Heart right ventricle (tissue), 16 donors: ENCODE results near the gene CENATAC. TPM values are rescaled to one million over a fixed set of nuclear protein-coding genes. Genes with fewer than 3 reads are reported as not detected.

Source experiments
- ATAC-seq, 8 donors: fragments of 200-7000 bp; cut with Tn5 transposase; one replicate each; pipeline ENCODE4 v1.9.1; 2020; ENCODE audit warnings: mild to moderate bottlenecking in 8 of 8, moderate library complexity in 8 of 8, moderate number of reproducible peaks in 1 of 8
- DNase-seq, 2 donors: peaks; one replicate each; pipeline ENCODE4 v3.0.0-alpha.2; 2020
- H3K27ac ChIP-seq, 10 donors: fragments of 200-600 bp; sonication (generic) in 2 of 10; one replicate each; pipeline versions ENCODE4 v1.5.0 to v1.8.0; 2020 to 2022; ENCODE audit warnings: mild to moderate bottlenecking in 3 of 10
- H3K27me3 ChIP-seq, 7 donors: fragments of 200-600 bp; one replicate each; pipeline ENCODE4 v1.8.0; 2021 to 2022; ENCODE audit warnings: mild to moderate bottlenecking in 2 of 7
- H3K36me3 ChIP-seq, 9 donors: fragments of 200-600 bp; sonication (generic) in 1 of 9; one replicate each; pipeline versions ENCODE4 v1.5.0 to v1.8.0; 2020 to 2022; ENCODE audit warnings: mild to moderate bottlenecking in 2 of 9
- H3K4me1 ChIP-seq, 9 donors: fragments of 200-600 bp; sonication (generic) in 1 of 9; one replicate each; pipeline versions ENCODE4 v1.5.0 to v1.8.0; 2020 to 2022; ENCODE audit warnings: mild to moderate bottlenecking in 4 of 9
- H3K4me3 ChIP-seq, 10 donors: fragments of 200-600 bp; sonication (generic) in 2 of 10; one replicate each; pipeline versions ENCODE4 v1.5.0 to v1.8.0; 2020 to 2022; ENCODE audit warnings: mild to moderate bottlenecking in 7 of 10, moderate library complexity in 2 of 10
- H3K9me3 ChIP-seq, 11 donors: fragments of 200-600 bp in 10 of 11; sonication (generic) in 2 of 11; one replicate each; pipeline versions ENCODE4 v1.5.0 to v1.8.0; 2013 to 2022; ENCODE audit warnings: mild to moderate bottlenecking in 2 of 11, control low read depth in 1 of 11, moderate library complexity in 1 of 11
- WGBS, 2 donors: extraction: QIAGEN DNeasy Blood & Tissue Kit; methylation state at CpG; one replicate each; pipeline ENCODE4 v1.1.7; 2013; ENCODE audit warnings: inconsistent platforms in 1 of 2; 5-methylcytosine and 5-hydroxymethylcytosine counted together
- intact Hi-C, 10 donors: fragments of 100-400 bp; cut with DNase I; formaldehyde crosslinking; loops; one replicate each; pipeline versions ENCODE4 v1.11.1 to v1.14.2; 2022
- polyA plus RNA-seq, 2 donors: library from polyadenylated mRNA; stranded (reverse); fragments of 200-250 nt; gene quantifications; one replicate each; pipeline ENCODE4 v1.2.3, GENCODE V29; 2013
- total RNA-seq, 10 donors: library from RNA; stranded (reverse); fragmentation: NEBNext Ultra II Directional in 3 of 10; extraction: Animal tissue kit (Norgen Biotek cat#: 25700) in 3 of 10; gene quantifications; one replicate each; pipeline versions ENCODE4 v1.2.1 to v1.2.4, GENCODE V29; 2021 to 2023
- TF ChIP-seq, protein P1 (sequence below), 9 donors: fragments of 200-600 bp; sonication (generic) in 2 of 9; IDR thresholded peaks; one replicate each; pipeline versions ENCODE4 v1.5.0 to v1.8.0; 2021 to 2022; ENCODE audit warnings: antibody characterized with exemption in 9 of 9, mild to moderate bottlenecking in 5 of 9, moderate library complexity in 1 of 9
- donor health status: Arrhythmogenic right ventricular cardiomyopathy.
- donor health status: ischemic (EF 13 %, LVEDD 7.1; RV severe dilation, severe dysfunction).
- donor health status: healthy with polysubstance abuse.
- donor health status: DM: no; HTN: yes; CAD: no.
- donor health status: DM: no; HTN: no; CAD: no.
- donor health status: ischemic (EF 25% LVEDD 6.9; RV normal size, moderate dysfunction).
- donor health status: ischemic (EF 25% LVEDD 5.7; RV mildly dilated, moderate dysfunction).
- donor health status: healthy.
- donor health status: DM: yes; HTN: yes; CAD: no.
- donor health status: Ischemic cardiomyopathy.
- donor health status: ischemic (EF 35%, LVEDD 5.7; RV mildly dilated, moderate dysfunction).
- donor health status: nonischemic (EF 11% LVEDD 7.7; RV severe dilation, severe dysfunction).
- donor health status: DM: yes; HTN: yes; CAD: no.
- donor health status: PGD.
- donor health status: ischemic (EF 29% LVEDD 5.4; RV normal size, mild dysfunction).
- donor health status: nonischemic (EF 23%, LVEDD 6.1; RV moderate dilation, normal function).

Gene CENATAC
- total and polyA plus RNA-seq, 12 donors, result 7.8 to 85.2 (median 11.3) TPM

DNA sequence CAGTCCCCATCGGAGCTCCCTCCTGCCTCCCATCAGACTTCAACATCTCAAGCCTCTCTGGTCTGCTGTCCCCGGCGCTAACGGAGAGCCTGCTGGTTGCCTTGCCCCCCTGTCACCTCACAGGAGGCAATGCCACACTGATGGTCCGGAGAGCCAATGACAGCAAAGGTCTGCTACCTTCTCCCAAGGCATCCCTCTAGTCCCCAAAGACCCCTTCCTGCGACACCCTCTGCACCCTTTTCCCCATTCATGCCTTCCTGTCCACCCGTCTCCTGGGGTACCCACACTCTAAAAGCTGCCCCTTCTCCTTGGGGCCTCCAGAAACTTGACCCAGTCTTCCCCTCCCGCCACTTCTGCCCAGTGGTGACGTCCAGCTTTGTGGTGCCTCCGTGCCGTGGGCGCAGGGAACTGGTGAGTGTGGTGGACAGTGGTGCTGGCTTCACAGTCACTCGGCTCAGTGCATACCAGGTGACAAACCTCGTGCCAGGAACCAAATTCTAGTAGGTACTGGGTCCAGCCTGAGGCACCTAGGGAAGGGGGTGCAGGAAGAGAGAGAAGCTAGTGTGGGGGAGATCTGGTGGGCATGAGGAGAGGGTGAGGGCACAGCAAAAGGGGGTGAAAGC lies 41.0 kb upstream of the CENATAC start:
- ATAC-seq (peak in 3 of 8 donors; percentile 8 to 22 (median 19)), DNase-seq (no peak)
- H3K27me3 ChIP-seq, result peaks cover 0 to 19% (median 4%) of the 10 kb centered on the region in 7 donors
- H3K36me3 ChIP-seq, result no peaks in the 10 kb centered on the region
- WGBS, 2 donors, result 52 to 54% methylated on average over 14 of the region's 14 CpGs
- TF ChIP-seq, protein P1, sequence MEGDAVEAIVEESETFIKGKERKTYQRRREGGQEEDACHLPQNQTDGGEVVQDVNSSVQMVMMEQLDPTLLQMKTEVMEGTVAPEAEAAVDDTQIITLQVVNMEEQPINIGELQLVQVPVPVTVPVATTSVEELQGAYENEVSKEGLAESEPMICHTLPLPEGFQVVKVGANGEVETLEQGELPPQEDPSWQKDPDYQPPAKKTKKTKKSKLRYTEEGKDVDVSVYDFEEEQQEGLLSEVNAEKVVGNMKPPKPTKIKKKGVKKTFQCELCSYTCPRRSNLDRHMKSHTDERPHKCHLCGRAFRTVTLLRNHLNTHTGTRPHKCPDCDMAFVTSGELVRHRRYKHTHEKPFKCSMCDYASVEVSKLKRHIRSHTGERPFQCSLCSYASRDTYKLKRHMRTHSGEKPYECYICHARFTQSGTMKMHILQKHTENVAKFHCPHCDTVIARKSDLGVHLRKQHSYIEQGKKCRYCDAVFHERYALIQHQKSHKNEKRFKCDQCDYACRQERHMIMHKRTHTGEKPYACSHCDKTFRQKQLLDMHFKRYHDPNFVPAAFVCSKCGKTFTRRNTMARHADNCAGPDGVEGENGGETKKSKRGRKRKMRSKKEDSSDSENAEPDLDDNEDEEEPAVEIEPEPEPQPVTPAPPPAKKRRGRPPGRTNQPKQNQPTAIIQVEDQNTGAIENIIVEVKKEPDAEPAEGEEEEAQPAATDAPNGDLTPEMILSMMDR (IDR thresholded peaks at IDR 0.05), result peak in 4 of 9 donors; percentile 4 to 19 (median 9)
- intact Hi-C loops, result loop anchor here (1.0 to 10.0 kb wide), 12 partner anchors 48 to 292 kb away; no protein-coding TSS in a partner anchor
- no peaks in the 10 kb centered on the region for H3K9me3 ChIP-seq
- no peak overlapping the region for H3K4me3 ChIP-seq
- no peak overlapping the region for H3K27ac ChIP-seq
- peaks cover 0 to 5% (median 0%) of the 10 kb centered on the region in 9 donors for H3K4me1 ChIP-seq

DNA sequence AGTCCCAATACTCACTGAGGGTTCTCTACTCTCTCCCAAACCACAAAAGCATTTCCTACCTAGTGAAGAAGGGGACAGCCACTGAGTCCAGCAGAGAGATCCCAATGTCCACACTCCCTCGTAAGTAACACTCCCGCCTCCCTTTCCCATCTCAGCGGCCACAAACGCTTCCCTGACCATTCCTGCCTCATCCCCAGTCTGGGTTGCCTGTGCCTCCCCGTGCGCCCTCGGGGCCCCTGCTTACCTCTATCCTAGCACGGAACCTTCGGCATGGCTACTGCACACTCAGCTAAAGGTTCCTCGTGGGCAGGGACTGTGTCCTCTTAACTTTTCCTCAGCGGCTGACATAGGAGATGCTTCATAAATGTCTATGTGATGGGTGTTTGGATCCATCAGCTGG lies 40.4 kb upstream of the CENATAC start:
- intact Hi-C loops, result loop anchor here in 7 of 10 donors (2.0 to 10.0 kb wide), 9 partner anchors 49 to 293 kb away; no protein-coding TSS in a partner anchor
- no peak for ATAC-seq
- no peaks in the 10 kb centered on the region for H3K9me3 ChIP-seq
- peaks cover 0 to 5% (median 0%) of the 10 kb centered on the region in 9 donors for H3K4me1 ChIP-seq
- TF ChIP-seq, protein P1 (IDR thresholded peaks at IDR 0.05), result no peak
- no peak overlapping the region for H3K4me3 ChIP-seq
- no peaks in the 10 kb centered on the region for H3K36me3 ChIP-seq
- H3K27me3 ChIP-seq, result peaks cover 0 to 13% (median 4%) of the 10 kb centered on the region in 7 donors
- WGBS, 2 donors, result 88% methylated on average over 11 of the region's 11 CpGs
- no peak for DNase-seq
- no peak overlapping the region for H3K27ac ChIP-seq

DNA sequence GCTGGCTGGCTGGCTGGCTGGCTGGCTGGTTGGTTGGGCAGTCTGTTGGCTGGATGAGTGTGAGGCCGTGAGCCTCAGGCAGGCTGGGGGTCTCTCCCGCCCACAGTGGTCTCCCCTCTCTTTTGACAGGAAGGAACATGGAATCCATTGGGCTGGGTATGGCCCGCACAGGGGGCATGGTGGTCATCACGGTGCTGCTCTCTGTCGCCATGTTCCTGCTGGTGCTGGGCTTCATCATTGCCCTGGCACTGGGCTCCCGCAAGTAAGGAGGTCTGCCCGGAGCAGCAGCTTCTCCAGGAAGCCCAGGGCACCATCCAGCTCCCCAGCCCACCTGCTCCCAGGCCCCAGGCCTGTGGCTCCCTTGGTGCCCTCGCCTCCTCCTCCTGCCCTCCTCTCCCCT lies 40.0 kb upstream of the CENATAC start:
- H3K4me1 ChIP-seq, result peaks cover 0 to 5% (median 0%) of the 10 kb centered on the region in 9 donors
- intact Hi-C loops, result loop anchor here in 8 of 10 donors (2.0 to 10.0 kb wide), 9 partner anchors 49 to 293 kb away; no protein-coding TSS in a partner anchor
- no peak overlapping the region for H3K27ac ChIP-seq
- H3K9me3 ChIP-seq, result no peaks in the 10 kb centered on the region
- 95% methylated on average over 8 of the region's 8 CpGs for WGBS, 2 donors
- H3K4me3 ChIP-seq, result no peak overlapping the region
- H3K27me3 ChIP-seq, result peaks cover 0 to 13% (median 2%) of the 10 kb centered on the region in 7 donors
- TF ChIP-seq, protein P1 (IDR thresholded peaks at IDR 0.05), result no peak
- no peaks in the 10 kb centered on the region for H3K36me3 ChIP-seq
- ATAC-seq (no peak), DNase-seq (no peak)

DNA sequence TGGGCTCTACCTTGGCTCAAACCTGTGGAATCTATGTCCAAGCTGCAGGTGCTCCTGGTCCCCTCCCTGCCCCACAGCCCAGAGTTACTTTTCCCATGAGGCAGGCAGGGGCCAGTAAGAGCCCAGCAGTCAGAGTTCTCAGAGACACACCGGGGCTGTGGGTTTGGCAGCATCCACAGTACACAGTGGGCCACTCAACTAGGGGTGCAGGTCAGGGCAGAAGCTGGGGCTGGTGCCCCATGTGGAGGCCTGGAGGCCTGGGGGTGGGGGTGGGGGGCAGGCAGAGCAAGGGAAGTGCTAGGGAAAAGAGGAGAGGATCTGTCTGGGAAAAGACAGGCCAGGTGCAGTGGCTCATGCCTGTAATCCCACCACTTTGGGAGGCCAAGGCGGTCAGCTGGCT lies 39.4 kb upstream of the CENATAC start:
- TF ChIP-seq, protein P1 (IDR thresholded peaks at IDR 0.05), result no peak
- Histone ChIP-seq H3K36me3 (no peaks in the 10 kb centered on the region), H3K27me3 (peaks cover 0 to 13% (median 0%) of the 10 kb centered on the region in 7 donors), H3K4me3 (no peak overlapping the region), H3K27ac (no peak overlapping the region), H3K4me1 (peaks cover 0 to 5% (median 0%) of the 10 kb centered on the region in 9 donors), H3K9me3 (no peaks in the 10 kb centered on the region)
- WGBS, 2 donors, result 79 to 82% methylated on average over 2 of the region's 2 CpGs
- DNase-seq (no peak), ATAC-seq (no peak)
- intact Hi-C loops, result loop anchor here in 7 of 10 donors (2.0 to 10.0 kb wide), 7 partner anchors 51 to 294 kb away; no protein-coding TSS in a partner anchor
